Heart left ventricle (tissue), 16 donors: Measurements from ENCODE around the gene MACROD1. TPM values are rescaled to one million over a fixed set of nuclear protein-coding genes. Genes with fewer than 3 reads are reported as not detected.
A peak's percentile ranks its signal among the peaks of the same experiment; 100 is the strongest.

Experiments
- ATAC-seq, 4 donors: fragments of 200-7000 bp; cut with Tn5 transposase; one replicate each; pipeline ENCODE4 v1.9.1; 2020 to 2022; ENCODE audit warnings: moderate library complexity in 4 of 4, mild to moderate bottlenecking in 3 of 4, moderate number of reproducible peaks in 1 of 4
- DNase-seq, 5 donors: peaks; one replicate each; pipeline ENCODE4 v3.0.0-alpha.2; 2020
- H3K27ac ChIP-seq, 12 donors: fragments of 200-600 bp; sonication (generic) in 4 of 12; one replicate each; pipeline versions ENCODE4 v1.5.0 to v1.8.0; 2016 to 2022; ENCODE audit warnings: mild to moderate bottlenecking in 2 of 12
- H3K27me3 ChIP-seq, 9 donors: fragments of 200-600 bp; sonication (generic) in 2 of 9; one replicate each; pipeline versions ENCODE4 v1.5.1 to v1.8.0; 2016 to 2022; ENCODE audit warnings: mild to moderate bottlenecking in 3 of 9
- H3K36me3 ChIP-seq, 9 donors: fragments of 200-600 bp; sonication (generic) in 2 of 9; one replicate each; pipeline versions ENCODE4 v1.5.0 to v1.8.0; 2018 to 2022; ENCODE audit warnings: mild to moderate bottlenecking in 2 of 9
- H3K4me1 ChIP-seq, 12 donors: fragments of 200-600 bp; sonication (generic) in 4 of 12; one replicate each; pipeline versions ENCODE4 v1.5.0 to v1.8.0; 2016 to 2022; ENCODE audit warnings: mild to moderate bottlenecking in 3 of 12
- H3K4me3 ChIP-seq, 12 donors: fragments of 200-600 bp; sonication (generic) in 4 of 12; one replicate each; pipeline versions ENCODE4 v1.5.0 to v1.8.0; 2017 to 2022; ENCODE audit warnings: mild to moderate bottlenecking in 9 of 12, moderate library complexity in 4 of 12
- H3K9me3 ChIP-seq, 12 donors: fragments of 200-600 bp; sonication (generic) in 4 of 12; one replicate each; pipeline versions ENCODE4 v1.5.0 to v1.8.0; 2016 to 2022; ENCODE audit warnings: mild to moderate bottlenecking in 1 of 12
- CTCF ChIP-seq, 12 donors: fragments of 200-600 bp; sonication (generic) in 4 of 12; IDR thresholded peaks; one replicate each; pipeline versions ENCODE4 v1.5.0 to v1.8.0; 2018 to 2022; ENCODE audit warnings: antibody characterized with exemption in 12 of 12, mild to moderate bottlenecking in 5 of 12
- POLR2A ChIP-seq, 2 donors: fragments of 450-650 bp; IDR thresholded peaks; one replicate each; pipeline ENCODE4 v1.6.1; 2017; ENCODE audit warnings: antibody characterized with exemption in 2 of 2, mild to moderate bottlenecking in 2 of 2, moderate library complexity in 2 of 2
- WGBS, 4 donors: extraction: QIAGEN DNeasy Blood & Tissue Kit in 2 of 4; methylation state at CpG; one replicate each; pipeline versions ENCODE4 v1.1.5 to v1.1.7; 2013 to 2018; 5-methylcytosine and 5-hydroxymethylcytosine counted together
- intact Hi-C, 10 donors: fragments of 100-400 bp; cut with DNase I; formaldehyde crosslinking; loops; one replicate each; pipeline versions ENCODE4 v1.11.1 to v1.14.2; 2022
- polyA plus RNA-seq, 2 donors: library from polyadenylated mRNA; stranded (reverse); fragments of 200-250 nt; gene quantifications; one replicate each; pipeline ENCODE4 v1.2.3, GENCODE V29; 2013
- total RNA-seq, 9 donors: library from RNA; depleted of rRNA in 2 of 9; stranded (reverse); fragments of >200 nt in 2 of 9; fragmentation: NEBNext Ultra II Directional in 3 of 9; extraction: Animal tissue kit (Norgen Biotek cat#: 25700) in 3 of 9; gene quantifications; one replicate each; pipeline versions ENCODE4 v1.1.0 to v1.2.4, GENCODE V29; 2016 to 2023
- donor health status: ischemic (EF 13 %, LVEDD 7.1; RV severe dilation, severe dysfunction).
- donor health status: healthy with polysubstance abuse.
- donor health status: DM: no; HTN: yes; CAD: no.
- donor health status: DM: no; HTN: no; CAD: no.
- donor health status: ischemic (EF 25% LVEDD 6.9; RV normal size, moderate dysfunction).
- donor health status: ischemic (EF 25% LVEDD 5.7; RV mildly dilated, moderate dysfunction).
- donor health status: healthy.
- donor health status: DM: yes; HTN: yes; CAD: no.
- donor health status: ischemic (EF 35%, LVEDD 5.7; RV mildly dilated, moderate dysfunction).
- donor health status: nonischemic (EF 11% LVEDD 7.7; RV severe dilation, severe dysfunction).
- donor health status: DM: yes; HTN: yes; CAD: no.
- donor health status: PGD.
- donor health status: ischemic (EF 29% LVEDD 5.4; RV normal size, mild dysfunction).
- donor health status: nonischemic (EF 23%, LVEDD 6.1; RV moderate dilation, normal function).

The MACROD1 gene
- total and polyA plus RNA-seq, 11 donors: 48.9 to 287 (median 116) TPM

- DNase-seq (no peak), ATAC-seq (peak in 1 of 4 donors; percentile 2)
- Histone ChIP-seq H3K27me3 (no peaks in the 10 kb centered on the region), H3K4me1 (peaks cover 0 to 36% (median 15%) of the 10 kb centered on the region in 12 donors), H3K36me3 (no peaks in the 10 kb centered on the region), H3K4me3 (no peak overlapping the region), H3K9me3 (no peaks in the 10 kb centered on the region), H3K27ac (peak overlapping the region in 4 of 12 donors; percentile 19 to 59 (median 34))
- TF ChIP-seq POLR2A (IDR thresholded peaks at IDR 0.05) (no peak), CTCF (IDR thresholded peaks at IDR 0.05) (no peak)
- WGBS, 4 donors: 80 to 83% (median 81%) methylated on average over 17 to 22 of the region's 22 CpGs
- intact Hi-C loops: loop anchor here in 1 of 10 donors (5.0 kb wide), 1 partner anchor 111 kb away; no protein-coding TSS in a partner anchor
These were observed 144.7 kb downstream of the MACROD1 start for GRCh38 chr11:64020976-64021756.

GRCh38 chr11:64019106-64020037 is 146.5 kb downstream of the MACROD1 start:
- Histone ChIP-seq H3K4me3 (no peak overlapping the region), H3K36me3 (no peaks in the 10 kb centered on the region), H3K27me3 (no peaks in the 10 kb centered on the region), H3K27ac (peak overlapping the region in 8 of 12 donors; percentile 38 to 74 (median 50)), H3K4me1 (peaks cover 0 to 35% (median 15%) of the 10 kb centered on the region in 12 donors), H3K9me3 (no peaks in the 10 kb centered on the region)
- ATAC-seq: peak; percentile 48 to 76 (median 66)
- TF ChIP-seq CTCF (IDR thresholded peaks at IDR 0.05): no peak
- TF ChIP-seq POLR2A (IDR thresholded peaks at IDR 0.05): no peak
- intact Hi-C loops: loop anchor here in 1 of 10 donors (5.0 kb wide), 1 partner anchor 113 kb away; no protein-coding TSS in a partner anchor
- DNase-seq: peak; percentile 62 to 82 (median 65)
- WGBS, 4 donors: 56 to 70% (median 65%) methylated on average over 23 to 27 of the region's 27 CpGs

- peak in 2 of 4 donors; percentile 17 to 20 for ATAC-seq
- H3K4me1 ChIP-seq: peaks cover 0 to 35% (median 11%) of the 10 kb centered on the region in 12 donors
- H3K27ac ChIP-seq: peak overlapping the region in 2 of 12 donors; percentile 69 to 74
- H3K9me3 ChIP-seq: no peaks in the 10 kb centered on the region
- no peak overlapping the region for H3K4me3 ChIP-seq
- H3K27me3 ChIP-seq: no peaks in the 10 kb centered on the region
- no peaks in the 10 kb centered on the region for H3K36me3 ChIP-seq
- TF ChIP-seq POLR2A (IDR thresholded peaks at IDR 0.05) (no peak), CTCF (IDR thresholded peaks at IDR 0.05) (no peak)
- DNase-seq: no peak
- intact Hi-C loops: no loop called here
- WGBS, 4 donors: 76 to 89% (median 84%) methylated on average over 7 to 8 of the region's 8 CpGs
These were observed 147.6 kb downstream of the MACROD1 start for GRCh38 chr11:64018310-64018709.

- Histone ChIP-seq H3K4me3 (no peak overlapping the region), H3K9me3 (no peaks in the 10 kb centered on the region), H3K4me1 (peaks cover 0 to 35% (median 10%) of the 10 kb centered on the region in 12 donors), H3K27ac (no peak overlapping the region), H3K36me3 (no peaks in the 10 kb centered on the region), H3K27me3 (no peaks in the 10 kb centered on the region)
- no peak for DNase-seq
- WGBS, 4 donors: 76 to 86% (median 83%) methylated on average over 6 to 7 of the region's 7 CpGs
- intact Hi-C loops: no loop called here
- no peak for TF ChIP-seq CTCF (IDR thresholded peaks at IDR 0.05)
- TF ChIP-seq POLR2A (IDR thresholded peaks at IDR 0.05): no peak
- ATAC-seq: no peak
These were observed 148.0 kb downstream of the MACROD1 start for GRCh38 chr11:64017945-64018224.
